BJ (cell line): Measurements from ENCODE around the gene SLX4. TPM values are rescaled to one million over a fixed set of nuclear protein-coding genes. Genes with fewer than 3 reads are reported as not detected.

Experiments
- CTCF ChIA-PET: fragments of 350-600 bp; formaldehyde crosslinking; extraction: SDS; loops from one replicate; lab custom pipeline; 2021; ENCODE audit warnings: antibody characterized with exemption, inconsistent platforms; lab: Yijun Ruan, JAX
- POLR2A ChIA-PET: fragments of 300-600 bp; sonication (Branson Sonifier 250); formaldehyde crosslinking; extraction: SDS; loops from one replicate; lab custom pipeline; 2021; ENCODE audit warnings: antibody characterized with exemption; lab: Charles Lee
- DNase-seq: peaks from one replicate; pipeline ENCODE4 v3.0.0-alpha.2; 2011; ENCODE audit warnings: low read depth
- H3K27me3 ChIP-seq: 2 replicates; pipeline ENCODE4 v1.6.0; 2011; ENCODE audit warnings: low read length; ENCODE audit not compliant: control insufficient read depth, insufficient read depth
- H3K36me3 ChIP-seq: 2 replicates; pipeline ENCODE4 v1.5.1; 2011; ENCODE audit warnings: low read length; ENCODE audit not compliant: control insufficient read depth, insufficient read depth
- H3K4me3 ChIP-seq: 2 replicates; pipeline ENCODE4 v1.5.1; 2011; ENCODE audit warnings: low read depth, mild to moderate bottlenecking, control low read depth, low read length
- polyA plus RNA-seq: library from polyadenylated mRNA; depleted of rRNA; stranded (reverse); fragments of >200 nt; gene quantifications from 2 replicates; pipeline ENCODE4 v1.2.3, GENCODE V29; 2011
- TF ChIP-seq, protein P1 (sequence below): IDR thresholded peaks from 2 replicates; pipeline ENCODE4 v1.5.1; 2011; ENCODE audit warnings: low read depth, mild to moderate bottlenecking, control low read depth, inconsistent platforms, low read length, moderate library complexity; ENCODE audit not compliant: insufficient read depth

Gene SLX4
- polyA plus RNA-seq, 1 experiment, result 0.92 TPM

DNA sequence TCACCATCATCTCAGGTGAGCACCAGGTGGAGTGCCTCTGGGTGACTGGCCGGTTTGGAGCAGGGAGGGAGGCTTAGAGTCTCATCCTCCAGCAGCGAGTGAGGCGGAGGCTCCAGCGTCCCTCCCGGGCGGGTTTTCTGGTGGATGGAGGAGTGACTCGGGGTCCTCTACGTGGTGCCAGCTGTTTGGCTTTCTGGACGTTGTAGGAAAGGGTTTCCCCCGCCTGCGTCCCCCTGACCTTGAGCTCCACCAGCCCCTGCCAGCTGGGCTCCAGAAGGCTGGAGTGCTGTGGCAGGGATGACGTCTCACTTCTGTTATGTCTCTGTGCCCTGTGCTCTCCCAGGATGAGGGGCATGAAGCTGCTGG lies 43.6 kb upstream of the SLX4 start:
- Histone ChIP-seq H3K36me3 (peaks cover 25% of the 10 kb centered on the region), H3K27me3 (no peaks in the 10 kb centered on the region), H3K4me3 (no peak overlapping the region)
- no peak for DNase-seq
- ChIA-PET POLR2A (no interaction called here), CTCF (interaction anchor here (0.8 to 1.5 kb wide), 5 partner anchors 9 to 235 kb away, joined by 3 to 4 read pairs (median 3); no protein-coding TSS in a partner anchor)
- TF ChIP-seq, protein P1, sequence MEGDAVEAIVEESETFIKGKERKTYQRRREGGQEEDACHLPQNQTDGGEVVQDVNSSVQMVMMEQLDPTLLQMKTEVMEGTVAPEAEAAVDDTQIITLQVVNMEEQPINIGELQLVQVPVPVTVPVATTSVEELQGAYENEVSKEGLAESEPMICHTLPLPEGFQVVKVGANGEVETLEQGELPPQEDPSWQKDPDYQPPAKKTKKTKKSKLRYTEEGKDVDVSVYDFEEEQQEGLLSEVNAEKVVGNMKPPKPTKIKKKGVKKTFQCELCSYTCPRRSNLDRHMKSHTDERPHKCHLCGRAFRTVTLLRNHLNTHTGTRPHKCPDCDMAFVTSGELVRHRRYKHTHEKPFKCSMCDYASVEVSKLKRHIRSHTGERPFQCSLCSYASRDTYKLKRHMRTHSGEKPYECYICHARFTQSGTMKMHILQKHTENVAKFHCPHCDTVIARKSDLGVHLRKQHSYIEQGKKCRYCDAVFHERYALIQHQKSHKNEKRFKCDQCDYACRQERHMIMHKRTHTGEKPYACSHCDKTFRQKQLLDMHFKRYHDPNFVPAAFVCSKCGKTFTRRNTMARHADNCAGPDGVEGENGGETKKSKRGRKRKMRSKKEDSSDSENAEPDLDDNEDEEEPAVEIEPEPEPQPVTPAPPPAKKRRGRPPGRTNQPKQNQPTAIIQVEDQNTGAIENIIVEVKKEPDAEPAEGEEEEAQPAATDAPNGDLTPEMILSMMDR, result no peak

DNA sequence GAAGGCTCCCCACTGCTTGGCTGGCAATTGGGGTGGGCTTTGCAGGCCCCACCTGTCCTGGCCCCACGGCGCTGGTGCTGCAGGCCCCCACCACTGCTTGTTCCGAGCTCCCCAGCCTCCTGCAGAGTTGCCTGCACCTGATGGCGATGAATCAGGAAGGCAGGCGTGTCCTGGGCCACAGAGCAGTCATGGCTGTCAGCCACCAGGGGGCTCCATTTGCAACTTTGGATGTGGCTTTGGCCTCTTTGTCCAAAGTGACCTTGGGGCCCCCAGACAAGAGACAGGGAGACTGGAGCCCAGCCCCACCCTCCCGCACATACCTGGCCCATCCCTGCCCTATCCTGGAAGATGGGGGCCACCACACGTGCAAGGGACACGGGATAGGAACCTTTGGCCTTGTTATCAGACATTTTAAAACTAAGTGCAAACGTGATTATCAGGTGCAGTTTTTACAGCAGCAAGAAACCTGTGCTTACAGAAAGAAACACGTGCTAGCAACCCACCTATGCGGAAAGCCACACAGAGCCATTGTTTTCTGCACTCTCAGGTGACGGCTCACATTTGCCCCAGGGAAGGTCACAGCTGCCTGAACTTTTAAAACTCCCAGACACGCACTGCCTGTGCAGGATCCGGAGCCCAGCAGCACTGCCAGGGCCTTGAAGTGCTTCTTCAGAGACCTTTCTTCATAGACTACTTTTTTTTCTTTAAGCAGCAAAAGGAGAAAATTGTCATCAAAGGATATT lies 43.0 kb upstream of the SLX4 start, which contains the start of gene DNASE1:
TSS of gene DNASE1 (plus strand) at position 443 of the 743 bp plus-strand sequence. CDS start 683 bp downstream, outside the sequence.
- ChIA-PET POLR2A (no interaction called here), CTCF (interaction anchor here (0.8 to 1.5 kb wide), 7 partner anchors 10 to 236 kb away, joined by 3 to 5 read pairs (median 3); no protein-coding TSS in a partner anchor)
- TF ChIP-seq, protein P1, result peak; percentile 78
- no peak for DNase-seq
- H3K4me3 ChIP-seq, result no peak within 1 kb of the TSS
- no peaks in the 10 kb centered on the region for H3K27me3 ChIP-seq
- H3K36me3 ChIP-seq, result peaks cover 24% of the 10 kb centered on the region

DNA sequence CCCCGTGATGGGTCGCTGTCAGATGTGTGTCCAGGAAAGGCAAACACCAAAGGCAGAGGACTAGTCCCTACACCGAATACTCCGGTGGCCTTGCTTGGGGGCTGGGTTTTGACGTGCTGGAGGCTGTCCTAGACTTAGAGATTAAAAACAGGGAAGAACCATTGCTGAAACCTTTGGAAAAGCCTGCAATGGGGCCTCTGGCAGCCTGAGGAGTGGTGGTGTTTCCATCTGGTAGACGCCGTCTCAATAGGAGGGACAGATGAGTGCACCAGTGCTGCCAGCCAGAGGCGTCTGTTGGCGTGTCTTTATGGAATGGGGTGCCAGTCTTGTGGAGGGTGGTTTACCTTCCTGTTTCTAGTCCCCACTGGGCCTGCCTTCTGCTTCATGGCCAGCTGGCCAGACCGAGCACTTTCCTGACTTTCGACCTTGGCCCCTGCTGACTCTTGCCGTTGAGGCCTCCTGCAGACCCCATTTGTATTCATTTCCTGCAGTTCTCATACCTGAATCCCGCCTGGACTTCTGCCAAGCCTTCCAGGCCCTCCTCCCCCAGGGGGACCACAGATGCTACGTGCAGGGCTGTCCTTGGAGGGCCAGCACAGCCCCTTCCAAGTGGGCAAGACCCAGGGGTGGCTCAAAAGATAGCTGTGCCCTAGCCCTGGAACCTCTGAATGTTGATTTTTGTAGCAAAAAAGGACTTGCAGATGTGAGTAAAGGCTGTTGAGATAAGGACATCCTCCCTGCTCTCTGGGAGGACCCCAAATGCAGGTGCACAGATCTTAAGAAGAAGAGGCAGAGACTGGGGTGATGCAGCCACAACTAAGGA lies 41.2 kb upstream of the SLX4 start:
- CTCF ChIA-PET, result interaction anchor here (1.0 to 1.2 kb wide), 2 partner anchors 10 to 14 kb away, joined by 3 read pairs; no protein-coding TSS in a partner anchor

DNA sequence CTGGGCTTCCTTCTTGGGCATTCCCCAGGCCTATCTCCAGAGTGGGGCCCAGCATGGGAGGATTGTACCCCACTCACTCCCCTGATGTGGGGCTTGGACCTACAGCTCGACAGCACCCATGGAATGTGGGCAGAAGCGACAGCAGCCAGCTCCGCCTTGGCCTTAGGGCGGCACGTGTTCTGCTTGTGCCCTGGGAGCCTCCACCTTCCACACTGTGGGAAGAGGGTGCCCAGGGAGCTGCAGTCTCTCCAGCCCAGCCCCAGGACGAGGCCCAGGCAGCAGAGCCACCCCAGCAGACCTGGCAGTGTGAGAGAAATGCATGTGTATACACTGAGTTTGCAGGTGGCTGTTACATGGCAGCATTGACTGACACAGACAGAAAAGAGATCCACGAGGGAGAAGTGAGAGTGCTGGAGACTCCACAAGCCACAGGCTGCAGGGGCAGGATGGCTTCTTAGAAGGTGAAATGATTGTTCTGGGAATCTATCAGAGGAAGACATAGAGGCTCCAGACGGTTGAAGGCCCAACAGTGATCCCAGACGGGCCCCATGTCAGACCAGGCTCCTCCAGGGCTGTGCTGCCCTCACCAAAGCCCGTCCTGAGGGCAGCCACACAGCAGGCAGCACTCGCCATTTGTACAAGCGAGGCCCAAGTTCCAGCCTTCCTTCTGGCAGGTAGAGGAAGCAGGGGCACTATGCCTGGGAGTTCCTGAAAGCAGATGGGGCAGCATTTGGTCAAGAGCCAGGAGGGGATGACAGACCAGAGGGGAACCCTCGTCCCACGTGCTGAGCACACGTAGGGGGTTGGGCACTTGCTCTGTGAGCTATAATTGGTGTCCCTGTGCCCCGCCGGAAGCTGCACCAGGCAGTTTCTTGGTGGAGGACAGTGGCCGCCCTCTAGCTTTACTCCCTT lies 40.3 kb upstream of the SLX4 start:
- Histone ChIP-seq H3K27me3 (no peaks in the 10 kb centered on the region), H3K4me3 (no peak overlapping the region), H3K36me3 (peaks cover 15% of the 10 kb centered on the region)
- POLR2A ChIA-PET, result no interaction called here
- no peak for DNase-seq
- CTCF ChIA-PET, result interaction anchor here (0.7 to 1.2 kb wide), 3 partner anchors 9 to 15 kb away, joined by 3 read pairs; no protein-coding TSS in a partner anchor
- TF ChIP-seq, protein P1, result no peak

More for the DNA sequence above, 41.2 kb upstream of the SLX4 start:
- peaks cover 22% of the 10 kb centered on the region for H3K36me3 ChIP-seq
- TF ChIP-seq, protein P1, result no peak
- no peak overlapping the region for H3K4me3 ChIP-seq
- H3K27me3 ChIP-seq, result no peaks in the 10 kb centered on the region
- no peak for DNase-seq
- POLR2A ChIA-PET, result no interaction called here
